ENCODE measurements around the gene SAMSN1. TPM values are rescaled to one million over a fixed set of nuclear protein-coding genes. Genes with fewer than 3 reads are reported as not detected.
A peak's percentile ranks its signal among the peaks of the same experiment; 100 is the strongest.

SAMSN1 gene
- total and polyA plus RNA-seq, 9 of the 15 experiments (the other 6 are each of a cell fraction or from before 2014, with no cell fraction given), result 101 to 223 (median 159) TPM

DNA sequence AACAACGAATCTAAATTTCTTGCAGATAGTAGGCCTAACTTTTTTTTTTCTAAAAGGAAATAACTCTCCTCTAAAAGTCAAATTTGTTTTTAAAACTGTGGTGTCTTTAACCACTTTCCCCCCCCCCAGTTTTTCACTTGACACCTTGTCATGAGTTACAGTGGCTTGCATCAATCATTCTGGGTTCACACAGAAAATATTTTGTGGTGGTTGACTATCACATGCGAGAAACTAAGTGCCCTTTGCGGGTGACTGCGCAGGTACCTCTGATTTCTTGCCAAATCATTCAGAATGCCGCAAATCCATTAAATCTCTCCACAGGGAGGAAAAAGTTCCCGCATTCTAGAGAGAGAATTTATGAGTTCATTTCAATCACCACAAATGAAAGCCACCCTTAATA, 23.8 kb upstream of the SAMSN1 start (continued):
- TF ChIP-seq CEBPG (CRISPR knock-in tag; IDR thresholded peaks at IDR 0.05), result no peak
- TF ChIP-seq CEBPG (tag; conservative IDR thresholded peaks at IDR 0.05 in 1 of 2, IDR thresholded peaks at IDR 0.05 in 1 of 2), result peak in 1 of 2 experiments; percentile 41; a peak in 1 of 4 replicates
- TF ChIP-seq, protein P1, sequence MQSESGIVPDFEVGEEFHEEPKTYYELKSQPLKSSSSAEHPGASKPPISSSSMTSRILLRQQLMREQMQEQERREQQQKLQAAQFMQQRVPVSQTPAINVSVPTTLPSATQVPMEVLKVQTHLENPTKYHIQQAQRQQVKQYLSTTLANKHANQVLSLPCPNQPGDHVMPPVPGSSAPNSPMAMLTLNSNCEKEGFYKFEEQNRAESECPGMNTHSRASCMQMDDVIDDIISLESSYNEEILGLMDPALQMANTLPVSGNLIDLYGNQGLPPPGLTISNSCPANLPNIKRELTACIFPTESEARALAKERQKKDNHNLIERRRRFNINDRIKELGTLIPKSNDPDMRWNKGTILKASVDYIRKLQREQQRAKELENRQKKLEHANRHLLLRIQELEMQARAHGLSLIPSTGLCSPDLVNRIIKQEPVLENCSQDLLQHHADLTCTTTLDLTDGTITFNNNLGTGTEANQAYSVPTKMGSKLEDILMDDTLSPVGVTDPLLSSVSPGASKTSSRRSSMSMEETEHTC (IDR thresholded peaks at IDR 0.05), result no peak
- TF ChIP-seq, protein P2, sequence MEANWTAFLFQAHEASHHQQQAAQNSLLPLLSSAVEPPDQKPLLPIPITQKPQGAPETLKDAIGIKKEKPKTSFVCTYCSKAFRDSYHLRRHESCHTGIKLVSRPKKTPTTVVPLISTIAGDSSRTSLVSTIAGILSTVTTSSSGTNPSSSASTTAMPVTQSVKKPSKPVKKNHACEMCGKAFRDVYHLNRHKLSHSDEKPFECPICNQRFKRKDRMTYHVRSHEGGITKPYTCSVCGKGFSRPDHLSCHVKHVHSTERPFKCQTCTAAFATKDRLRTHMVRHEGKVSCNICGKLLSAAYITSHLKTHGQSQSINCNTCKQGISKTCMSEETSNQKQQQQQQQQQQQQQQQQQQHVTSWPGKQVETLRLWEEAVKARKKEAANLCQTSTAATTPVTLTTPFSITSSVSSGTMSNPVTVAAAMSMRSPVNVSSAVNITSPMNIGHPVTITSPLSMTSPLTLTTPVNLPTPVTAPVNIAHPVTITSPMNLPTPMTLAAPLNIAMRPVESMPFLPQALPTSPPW (CRISPR knock-in tag; IDR thresholded peaks at IDR 0.05), result peak; percentile 54
- no peak for TF ChIP-seq STAT5A (IDR thresholded peaks at IDR 0.05; ENCODE audit: borderline replicate concordance, low read length)
- TF ChIP-seq BDP1 (IDR thresholded peaks at IDR 0.05; ENCODE audit: insufficient read depth, insufficient read length), result no peak
- peak; percentile 86 for TF ChIP-seq MEIS2 (IDR thresholded peaks at IDR 0.05; ENCODE audit: partially characterized antibody)
- TF ChIP-seq, protein P3, sequence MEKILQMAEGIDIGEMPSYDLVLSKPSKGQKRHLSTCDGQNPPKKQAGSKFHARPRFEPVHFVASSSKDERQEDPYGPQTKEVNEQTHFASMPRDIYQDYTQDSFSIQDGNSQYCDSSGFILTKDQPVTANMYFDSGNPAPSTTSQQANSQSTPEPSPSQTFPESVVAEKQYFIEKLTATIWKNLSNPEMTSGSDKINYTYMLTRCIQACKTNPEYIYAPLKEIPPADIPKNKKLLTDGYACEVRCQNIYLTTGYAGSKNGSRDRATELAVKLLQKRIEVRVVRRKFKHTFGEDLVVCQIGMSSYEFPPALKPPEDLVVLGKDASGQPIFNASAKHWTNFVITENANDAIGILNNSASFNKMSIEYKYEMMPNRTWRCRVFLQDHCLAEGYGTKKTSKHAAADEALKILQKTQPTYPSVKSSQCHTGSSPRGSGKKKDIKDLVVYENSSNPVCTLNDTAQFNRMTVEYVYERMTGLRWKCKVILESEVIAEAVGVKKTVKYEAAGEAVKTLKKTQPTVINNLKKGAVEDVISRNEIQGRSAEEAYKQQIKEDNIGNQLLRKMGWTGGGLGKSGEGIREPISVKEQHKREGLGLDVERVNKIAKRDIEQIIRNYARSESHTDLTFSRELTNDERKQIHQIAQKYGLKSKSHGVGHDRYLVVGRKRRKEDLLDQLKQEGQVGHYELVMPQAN (IDR thresholded peaks at IDR 0.05; ENCODE audit: borderline replicate concordance), result no peak
- TF ChIP-seq TRIM24 (IDR thresholded peaks at IDR 0.05), result peak; percentile 25 to 50; a peak in 1 of 4 replicates
- TF ChIP-seq, protein P4, sequence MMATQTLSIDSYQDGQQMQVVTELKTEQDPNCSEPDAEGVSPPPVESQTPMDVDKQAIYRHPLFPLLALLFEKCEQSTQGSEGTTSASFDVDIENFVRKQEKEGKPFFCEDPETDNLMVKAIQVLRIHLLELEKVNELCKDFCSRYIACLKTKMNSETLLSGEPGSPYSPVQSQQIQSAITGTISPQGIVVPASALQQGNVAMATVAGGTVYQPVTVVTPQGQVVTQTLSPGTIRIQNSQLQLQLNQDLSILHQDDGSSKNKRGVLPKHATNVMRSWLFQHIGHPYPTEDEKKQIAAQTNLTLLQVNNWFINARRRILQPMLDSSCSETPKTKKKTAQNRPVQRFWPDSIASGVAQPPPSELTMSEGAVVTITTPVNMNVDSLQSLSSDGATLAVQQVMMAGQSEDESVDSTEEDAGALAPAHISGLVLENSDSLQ (IDR thresholded peaks at IDR 0.05), result peak; percentile 68
- peak; percentile 55 for TF ChIP-seq CXXC5 (CRISPR knock-in tag; IDR thresholded peaks at IDR 0.05)
- TF ChIP-seq JUND (IDR thresholded peaks at IDR 0.05; ENCODE audit: borderline replicate concordance, low read depth, low read length), result peak; percentile 11; the same call in 1 of the 2 replicates
- no peak for TF ChIP-seq JUND (tag; IDR thresholded peaks at IDR 0.05; ENCODE audit: borderline replicate concordance, low read depth, low read length)
- no peak for TF ChIP-seq POLR3G (IDR thresholded peaks at IDR 0.05; ENCODE audit: extremely low read depth, insufficient read length, insufficient replicate concordance)
- TF ChIP-seq, protein P5, sequence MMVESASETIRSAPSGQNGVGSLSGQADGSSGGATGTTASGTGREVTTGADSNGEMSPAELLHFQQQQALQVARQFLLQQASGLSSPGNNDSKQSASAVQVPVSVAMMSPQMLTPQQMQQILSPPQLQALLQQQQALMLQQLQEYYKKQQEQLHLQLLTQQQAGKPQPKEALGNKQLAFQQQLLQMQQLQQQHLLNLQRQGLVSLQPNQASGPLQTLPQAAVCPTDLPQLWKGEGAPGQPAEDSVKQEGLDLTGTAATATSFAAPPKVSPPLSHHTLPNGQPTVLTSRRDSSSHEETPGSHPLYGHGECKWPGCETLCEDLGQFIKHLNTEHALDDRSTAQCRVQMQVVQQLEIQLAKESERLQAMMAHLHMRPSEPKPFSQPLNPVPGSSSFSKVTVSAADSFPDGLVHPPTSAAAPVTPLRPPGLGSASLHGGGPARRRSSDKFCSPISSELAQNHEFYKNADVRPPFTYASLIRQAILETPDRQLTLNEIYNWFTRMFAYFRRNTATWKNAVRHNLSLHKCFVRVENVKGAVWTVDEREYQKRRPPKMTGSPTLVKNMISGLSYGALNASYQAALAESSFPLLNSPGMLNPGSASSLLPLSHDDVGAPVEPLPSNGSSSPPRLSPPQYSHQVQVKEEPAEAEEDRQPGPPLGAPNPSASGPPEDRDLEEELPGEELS (CRISPR knock-in tag; IDR thresholded peaks at IDR 0.05; ENCODE audit: borderline replicate concordance), result no peak

Measured in K562 (cell line).